GM10248 (cell line): ENCODE measurements around the gene INPP4B.

Experiments
- CTCF ChIA-PET: fragments of 300-600 bp; sonication (Branson Sonifier 250); formaldehyde crosslinking; extraction: SDS; loops from one replicate; lab custom pipeline; 2021; ENCODE audit warnings: antibody characterized with exemption; lab: Yijun Ruan, JAX
- POLR2A ChIA-PET: fragments of 350-650 bp; sonication (Branson Sonifier 250); formaldehyde crosslinking; extraction: SDS; loops from one replicate; lab custom pipeline; 2020; ENCODE audit warnings: antibody characterized with exemption; lab: Yijun Ruan, JAX
- DNase-seq: peaks from one replicate; pipeline ENCODE4 v3.0.0; 2012; ENCODE audit errors: extremely low spot score
- TF ChIP-seq, protein P1 (sequence below): IDR thresholded peaks from 2 replicates; pipeline ENCODE4 v1.5.1; 2012; ENCODE audit warnings: mild to moderate bottlenecking, low read depth; ENCODE audit errors: extremely low read depth, missing control alignments, control extremely low read depth

Gene INPP4B

DNA sequence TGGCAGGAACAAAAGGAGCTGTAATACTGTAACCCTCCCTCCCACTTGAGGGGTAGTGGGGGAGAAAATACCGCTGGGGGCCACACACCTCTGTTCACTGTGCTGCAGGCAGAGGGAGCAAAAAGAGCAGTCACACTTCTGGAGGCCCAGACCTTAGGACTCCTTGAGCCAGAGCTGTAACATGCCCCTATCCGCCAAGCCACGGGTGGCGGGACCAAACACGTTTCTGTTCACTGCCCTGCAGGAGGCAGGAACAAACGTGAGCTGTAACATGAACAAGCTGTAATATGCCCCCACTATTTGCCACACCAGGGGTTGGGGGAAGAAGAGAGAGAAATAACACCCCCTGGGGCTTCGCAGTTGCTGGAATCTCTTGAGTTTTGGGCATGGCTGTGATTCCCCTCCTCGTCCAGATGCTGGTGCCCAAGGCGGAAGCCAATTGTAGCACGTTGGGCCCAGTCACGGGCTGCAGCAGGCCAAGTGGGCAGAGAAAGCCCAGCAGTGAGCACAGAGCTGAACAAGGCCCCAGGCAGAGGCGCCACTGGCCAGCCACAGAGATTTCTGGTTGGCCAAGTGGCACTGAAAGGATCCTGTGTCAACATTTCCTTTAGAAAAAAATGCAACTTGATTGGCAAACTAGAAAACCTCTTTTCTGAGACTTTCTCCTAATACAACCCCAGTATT lies 509.7 kb downstream of the INPP4B start:
- DNase-seq, result no peak
- TF ChIP-seq, protein P1, sequence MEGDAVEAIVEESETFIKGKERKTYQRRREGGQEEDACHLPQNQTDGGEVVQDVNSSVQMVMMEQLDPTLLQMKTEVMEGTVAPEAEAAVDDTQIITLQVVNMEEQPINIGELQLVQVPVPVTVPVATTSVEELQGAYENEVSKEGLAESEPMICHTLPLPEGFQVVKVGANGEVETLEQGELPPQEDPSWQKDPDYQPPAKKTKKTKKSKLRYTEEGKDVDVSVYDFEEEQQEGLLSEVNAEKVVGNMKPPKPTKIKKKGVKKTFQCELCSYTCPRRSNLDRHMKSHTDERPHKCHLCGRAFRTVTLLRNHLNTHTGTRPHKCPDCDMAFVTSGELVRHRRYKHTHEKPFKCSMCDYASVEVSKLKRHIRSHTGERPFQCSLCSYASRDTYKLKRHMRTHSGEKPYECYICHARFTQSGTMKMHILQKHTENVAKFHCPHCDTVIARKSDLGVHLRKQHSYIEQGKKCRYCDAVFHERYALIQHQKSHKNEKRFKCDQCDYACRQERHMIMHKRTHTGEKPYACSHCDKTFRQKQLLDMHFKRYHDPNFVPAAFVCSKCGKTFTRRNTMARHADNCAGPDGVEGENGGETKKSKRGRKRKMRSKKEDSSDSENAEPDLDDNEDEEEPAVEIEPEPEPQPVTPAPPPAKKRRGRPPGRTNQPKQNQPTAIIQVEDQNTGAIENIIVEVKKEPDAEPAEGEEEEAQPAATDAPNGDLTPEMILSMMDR, result no peak
- CTCF ChIA-PET, result interaction anchor here (1.1 to 1.7 kb wide), 2 partner anchors 12 to 13 kb away, joined by 3 to 5 read pairs; no protein-coding TSS in a partner anchor
- POLR2A ChIA-PET, result no interaction called here

DNA sequence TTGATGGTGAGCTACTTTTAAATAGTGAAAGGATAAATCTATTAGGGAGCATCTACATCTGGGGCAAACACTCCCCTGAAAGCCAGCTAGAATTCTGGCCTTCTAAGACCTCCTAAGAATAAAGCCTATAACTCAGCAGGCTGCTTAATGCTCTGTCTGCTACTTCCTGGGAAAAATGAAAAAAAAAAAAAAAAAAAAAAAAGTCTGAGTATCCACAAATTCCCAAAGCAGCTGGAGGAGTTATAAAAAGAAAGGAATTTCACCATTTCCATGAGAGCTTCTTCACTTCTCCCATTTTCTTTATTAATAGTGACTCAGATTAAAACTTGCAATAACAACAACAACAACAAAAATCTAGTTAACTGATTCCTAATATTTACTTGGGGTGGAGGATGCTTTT lies 511.2 kb downstream of the INPP4B start:
- CTCF ChIA-PET, result interaction anchor here (1.3 kb wide), 1 partner anchor 20 kb away, joined by 3 read pairs; no protein-coding TSS in a partner anchor
- no peak for DNase-seq
- TF ChIP-seq, protein P1, result no peak
- POLR2A ChIA-PET, result no interaction called here

DNA sequence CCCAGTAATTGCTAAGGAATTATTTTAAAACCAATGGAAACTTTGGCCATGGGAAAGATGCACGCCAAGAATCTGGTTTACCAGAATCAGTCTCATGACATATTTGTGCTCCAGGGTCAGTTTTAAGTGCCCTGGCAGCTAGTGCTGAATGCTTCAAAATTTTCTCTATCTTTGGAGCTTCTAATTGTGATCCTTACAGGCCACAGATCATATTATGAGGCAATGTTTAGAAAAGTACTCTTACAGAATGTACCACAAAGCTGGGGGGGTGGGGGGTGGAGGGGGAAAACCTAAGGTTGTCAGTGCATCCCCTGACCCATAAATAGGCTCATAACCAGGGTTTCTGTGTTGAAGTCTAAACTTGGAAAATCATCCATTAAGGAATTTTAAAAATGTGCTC lies 514.5 kb downstream of the INPP4B start:
- ChIA-PET POLR2A (no interaction called here), CTCF (interaction anchor here (1.1 to 1.2 kb wide), 4 partner anchors 9 to 48 kb away, joined by 3 read pairs; no protein-coding TSS in a partner anchor)
- no peak for DNase-seq
- TF ChIP-seq, protein P1, result no peak

DNA sequence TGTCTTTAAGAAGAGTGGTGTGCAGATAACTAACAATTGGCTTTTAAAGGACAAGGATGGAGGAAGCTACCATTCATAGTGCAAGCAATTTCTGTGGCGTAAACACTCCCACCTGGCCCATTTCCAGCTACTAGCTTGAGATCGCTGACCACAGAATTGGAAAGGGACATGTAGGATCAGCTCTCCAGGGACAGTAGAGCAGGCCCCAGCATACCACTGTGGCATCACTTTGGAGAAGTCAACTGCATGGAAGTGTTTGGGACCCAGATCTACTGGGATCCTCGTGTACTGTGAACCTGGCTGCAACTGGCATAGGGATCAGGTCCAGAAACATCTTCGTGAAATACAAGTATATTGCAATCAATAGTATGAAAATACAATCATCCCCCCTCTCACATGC lies 515.0 kb downstream of the INPP4B start:
- no peak for DNase-seq
- CTCF ChIA-PET, result interaction anchor here (1.1 to 1.2 kb wide), 3 partner anchors 9 to 21 kb away, joined by 3 read pairs; no protein-coding TSS in a partner anchor
- TF ChIP-seq, protein P1, result no peak
- POLR2A ChIA-PET, result no interaction called here

DNA sequence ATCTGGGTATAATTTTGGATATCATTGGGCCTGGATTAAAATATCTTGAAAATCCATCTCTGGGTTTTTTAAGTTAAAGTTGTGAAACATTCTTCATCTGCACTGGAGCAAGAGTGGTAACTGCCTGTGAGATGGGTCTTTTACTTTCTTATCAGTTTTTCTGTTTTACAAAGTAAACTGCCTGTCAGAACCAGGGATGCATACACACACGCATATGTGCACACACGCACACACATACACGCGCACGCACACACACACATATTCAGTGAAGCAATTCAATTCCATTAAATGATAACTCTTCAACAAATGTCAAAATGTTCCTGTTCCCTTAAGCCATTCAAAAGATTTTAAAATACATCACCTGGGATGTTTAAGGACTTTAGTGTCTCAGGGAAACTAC lies 515.8 kb downstream of the INPP4B start:
- no peak for DNase-seq
- CTCF ChIA-PET, result no interaction called here
- TF ChIP-seq, protein P1, result no peak
- POLR2A ChIA-PET, result no interaction called here

DNA sequence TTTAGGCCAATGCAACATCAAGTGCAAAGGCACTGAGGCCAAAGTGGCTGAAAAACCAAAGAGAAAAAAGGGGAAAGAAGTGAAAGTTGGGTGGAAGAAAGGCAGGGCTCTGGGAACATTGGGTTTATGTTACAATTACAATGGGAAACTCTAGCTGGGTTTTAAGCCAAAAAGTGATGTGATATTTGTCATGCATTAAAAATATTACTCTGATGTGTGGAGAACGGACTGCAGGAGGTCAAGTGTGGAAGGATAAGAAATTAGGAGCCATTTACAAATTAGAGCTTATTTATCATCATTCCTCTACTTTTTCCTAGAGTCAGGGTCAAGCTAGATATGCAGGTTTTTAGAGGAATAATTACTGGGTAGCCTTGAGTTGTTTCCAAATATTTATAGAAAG lies 516.8 kb downstream of the INPP4B start:
- TF ChIP-seq, protein P1, result no peak
- POLR2A ChIA-PET, result no interaction called here
- no peak for DNase-seq
- CTCF ChIA-PET, result interaction anchor here (0.6 kb wide), 1 partner anchor 22 kb away, joined by 3 read pairs; no protein-coding TSS in a partner anchor
